IPS DF 6.9 (cell line): ENCODE measurements around the gene ARHGAP42.

Source experiments
- DNase-seq: peaks from one replicate; pipeline ENCODE4 v3.0.0-alpha.2; 2013; ENCODE audit warnings: low read depth, low spot score
- H3K27ac ChIP-seq: one replicate; pipeline ENCODE4 v1.5.1; 2013; ENCODE audit warnings: low read length, control low read depth
- H3K27me3 ChIP-seq: 2 replicates; pipeline ENCODE4 v1.6.1; 2013; ENCODE audit warnings: mild to moderate bottlenecking, low read length; ENCODE audit not compliant: control insufficient read depth, insufficient read depth
- H3K36me3 ChIP-seq: 2 replicates; pipeline ENCODE4 v1.6.1; 2013; ENCODE audit warnings: low read length; ENCODE audit not compliant: control insufficient read depth, insufficient read depth
- H3K4me1 ChIP-seq: 2 replicates; pipeline ENCODE4 v1.6.1; 2013; ENCODE audit warnings: low read length; ENCODE audit not compliant: control insufficient read depth, insufficient read depth
- H3K4me3 ChIP-seq: 2 replicates; pipeline ENCODE4 v1.5.1; 2013; ENCODE audit warnings: mild to moderate bottlenecking, low read length
- H3K9me3 ChIP-seq: 2 replicates; pipeline ENCODE4 v1.6.1; 2013; ENCODE audit warnings: low read length, inconsistent platforms; ENCODE audit not compliant: control insufficient read depth, insufficient read depth
- WGBS: extraction: QIAGEN DNeasy Blood & Tissue Kit; methylation state at CpG from one replicate; pipeline ENCODE4 v1.1.7; 2013; ENCODE audit warnings: mixed read lengths, missing lambda C conversion rate; ENCODE audit not compliant: insufficient read length, insufficient coverage; 5-methylcytosine and 5-hydroxymethylcytosine counted together

ARHGAP42 gene

DNA sequence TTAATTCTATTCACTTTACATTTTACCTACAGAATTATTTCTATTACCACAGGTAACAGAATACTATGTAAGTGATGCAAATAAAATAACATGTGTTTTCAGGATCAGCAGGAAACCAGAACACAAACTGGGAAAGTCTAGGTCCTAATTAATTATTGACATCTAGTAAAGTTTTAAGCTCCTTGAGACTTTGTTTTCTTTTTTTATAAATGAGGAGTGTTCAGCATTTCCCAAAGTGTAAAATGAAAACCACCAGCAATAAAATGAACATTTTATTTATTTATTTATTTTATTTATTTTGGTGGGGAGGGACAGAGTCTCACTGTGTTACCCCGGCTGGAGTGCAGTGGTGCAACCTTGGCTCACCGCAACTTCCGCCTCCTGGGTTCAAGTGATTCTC is 123.6 kb downstream of the ARHGAP42 start:
- H3K4me3 ChIP-seq: no peak overlapping the region
- H3K27me3 ChIP-seq: no peaks in the 10 kb centered on the region
- H3K9me3 ChIP-seq: no peaks in the 10 kb centered on the region
- H3K27ac ChIP-seq: no peak overlapping the region
- no peak for DNase-seq
- peaks cover 3% of the 10 kb centered on the region; the same call in 1 of the 2 replicates for H3K4me1 ChIP-seq
- no CpG with 5 or more reads among the region's 3 CpGs for WGBS
- H3K36me3 ChIP-seq: no peaks in the 10 kb centered on the region

GRCh38 chr11:100812517-100812916 is 125.4 kb downstream of the ARHGAP42 start:
- DNase-seq: no peak

DNA sequence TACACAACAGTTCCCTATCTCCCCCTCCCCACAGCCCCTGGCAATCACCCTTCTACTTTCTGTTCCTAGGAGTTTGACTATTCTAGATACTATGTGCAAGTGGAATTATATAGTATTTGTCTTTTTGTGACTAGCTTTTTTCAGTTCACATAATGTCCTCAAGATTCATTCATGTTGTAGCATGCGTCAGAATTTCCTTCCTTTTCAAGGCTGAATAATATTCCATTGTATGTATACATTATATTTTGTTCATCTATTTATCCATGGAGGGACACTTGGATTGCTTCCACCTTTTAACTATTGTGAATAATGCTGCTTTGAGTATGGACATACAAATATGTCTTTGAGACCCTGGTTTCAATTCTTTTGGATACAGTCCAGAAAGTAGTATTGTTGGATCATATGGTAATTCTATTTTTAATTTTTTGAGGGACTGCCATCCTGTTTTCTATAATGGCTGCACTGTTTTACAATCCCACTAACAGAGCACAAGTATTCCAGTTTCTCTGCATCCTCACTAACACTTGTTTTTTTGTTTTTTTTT is 128.8 kb downstream of the ARHGAP42 start:
- no CpG with 5 or more reads among the region's 1 CpG for WGBS
- Histone ChIP-seq H3K36me3 (no peaks in the 10 kb centered on the region), H3K4me1 (peaks cover 3% of the 10 kb centered on the region; the same call in 1 of the 2 replicates)

More at GRCh38 chr11:100812517-100812916, 125.4 kb downstream of the ARHGAP42 start:
- 100% methylated on average over 1 of the region's 2 CpGs for WGBS
- Histone ChIP-seq H3K4me3 (no peak overlapping the region), H3K4me1 (peaks cover 3% of the 10 kb centered on the region; the same call in 1 of the 2 replicates), H3K27ac (no peak overlapping the region), H3K9me3 (no peaks in the 10 kb centered on the region), H3K27me3 (no peaks in the 10 kb centered on the region), H3K36me3 (no peaks in the 10 kb centered on the region)

DNA sequence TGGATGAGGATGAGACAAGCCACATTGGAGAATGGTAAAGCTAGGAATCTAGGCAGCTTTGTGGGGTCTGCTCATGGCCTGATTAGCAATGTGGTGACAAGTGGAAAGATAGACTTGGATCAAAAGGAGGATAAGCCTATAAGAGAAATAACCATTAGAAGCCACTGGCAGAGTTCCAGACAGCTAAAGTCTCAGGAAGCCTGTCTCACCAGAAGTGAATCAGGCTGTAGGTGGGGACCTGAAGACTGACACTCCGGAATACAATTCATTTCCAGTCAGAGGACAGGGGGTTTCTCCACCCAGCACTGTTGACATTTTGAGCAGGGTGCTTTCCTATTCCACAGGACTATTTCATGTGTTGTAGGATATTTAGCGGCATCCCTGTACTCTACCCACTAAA is 129.7 kb downstream of the ARHGAP42 start:
- Histone ChIP-seq H3K27me3 (no peaks in the 10 kb centered on the region), H3K4me1 (peaks cover 3% of the 10 kb centered on the region; the same call in 1 of the 2 replicates), H3K36me3 (no peaks in the 10 kb centered on the region), H3K9me3 (no peaks in the 10 kb centered on the region), H3K27ac (no peak overlapping the region), H3K4me3 (no peak overlapping the region)
- WGBS: no CpG with 5 or more reads among the region's 2 CpGs
- DNase-seq: no peak

More for the DNA sequence above, 128.8 kb downstream of the ARHGAP42 start:
- H3K9me3 ChIP-seq: no peaks in the 10 kb centered on the region
- H3K27me3 ChIP-seq: no peaks in the 10 kb centered on the region
- DNase-seq: no peak
- H3K27ac ChIP-seq: no peak overlapping the region
- no peak overlapping the region for H3K4me3 ChIP-seq

GRCh38 chr11:100817620-100818019 is 130.5 kb downstream of the ARHGAP42 start:
- H3K4me3 ChIP-seq: no peak overlapping the region
- no peaks in the 10 kb centered on the region for H3K9me3 ChIP-seq
- no peak overlapping the region for H3K27ac ChIP-seq
- DNase-seq: no peak
- no peaks in the 10 kb centered on the region for H3K27me3 ChIP-seq
- no peaks in the 10 kb centered on the region for H3K36me3 ChIP-seq
- H3K4me1 ChIP-seq: peaks cover 3% of the 10 kb centered on the region; the same call in 1 of the 2 replicates
- no CpG with 5 or more reads among the region's 2 CpGs for whole genome bisulfite sequencing

- H3K9me3 ChIP-seq: no peaks in the 10 kb centered on the region
- peaks cover 1% of the 10 kb centered on the region; the same call in 1 of the 2 replicates for H3K4me1 ChIP-seq
- H3K4me3 ChIP-seq: no peak overlapping the region
- H3K27me3 ChIP-seq: no peaks in the 10 kb centered on the region
- WGBS: no CpG with 5 or more reads among the region's 4 CpGs
- no peak overlapping the region for H3K27ac ChIP-seq
- H3K36me3 ChIP-seq: no peaks in the 10 kb centered on the region
- no peak for DNase-seq
Observed at GRCh38 chr11:100820621-100821020, 133.5 kb downstream of the ARHGAP42 start.

DNA sequence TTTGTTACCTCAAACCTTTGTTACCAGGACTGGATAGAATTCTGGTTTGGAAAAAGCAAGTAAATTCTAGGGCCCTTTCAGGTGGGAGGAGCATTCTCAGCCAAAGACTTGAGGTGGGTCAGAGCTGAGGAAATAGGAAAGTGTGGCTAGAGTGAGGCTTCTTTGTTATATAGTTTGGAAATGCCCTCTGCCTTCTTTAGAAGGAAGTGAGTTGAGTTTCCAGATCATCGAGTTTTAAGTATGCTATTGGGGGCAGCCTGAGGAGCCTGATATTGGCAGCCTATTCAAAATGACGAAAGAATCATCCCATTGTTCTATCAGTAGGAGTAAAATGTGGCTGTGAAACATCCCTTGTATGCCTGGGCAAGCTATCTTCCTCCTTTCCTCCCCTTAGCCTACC is 134.1 kb downstream of the ARHGAP42 start:
- no peak overlapping the region for H3K27ac ChIP-seq
- no peaks in the 10 kb centered on the region for H3K9me3 ChIP-seq
- no CpG with 5 or more reads among the region's 2 CpGs for WGBS
- no peaks in the 10 kb centered on the region for H3K27me3 ChIP-seq
- H3K4me1 ChIP-seq: peaks cover 1% of the 10 kb centered on the region; the same call in 1 of the 2 replicates
- no peaks in the 10 kb centered on the region for H3K36me3 ChIP-seq
- no peak for DNase-seq
- no peak overlapping the region for H3K4me3 ChIP-seq

DNA sequence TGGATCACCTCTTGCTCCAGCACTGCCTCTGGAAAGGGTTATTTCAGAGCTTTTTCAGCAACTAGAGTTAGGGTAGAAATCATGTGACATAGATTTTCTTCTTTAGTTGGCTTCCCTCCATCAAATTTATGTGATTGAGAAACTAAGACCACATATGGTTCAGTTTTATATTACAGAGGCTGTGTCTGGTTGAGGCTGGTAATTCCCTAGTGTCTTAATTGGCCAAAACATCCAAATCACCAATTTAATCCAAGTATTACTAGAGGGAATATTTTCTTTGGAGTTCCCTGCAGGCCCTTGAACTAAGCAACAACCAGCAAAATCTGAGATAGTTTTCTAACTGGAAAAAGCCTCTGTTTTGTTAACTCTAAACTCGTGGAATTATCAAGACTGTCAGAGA is 136.3 kb downstream of the ARHGAP42 start:
- no peak overlapping the region for H3K4me3 ChIP-seq
- no peaks in the 10 kb centered on the region for H3K36me3 ChIP-seq
- no peak for DNase-seq
- H3K9me3 ChIP-seq: no peaks in the 10 kb centered on the region
- H3K27ac ChIP-seq: no peak overlapping the region
- peaks cover 5% of the 10 kb centered on the region; the same call in 1 of the 2 replicates for H3K4me1 ChIP-seq
- WGBS: no CpG with 5 or more reads among the region's 1 CpG
- H3K27me3 ChIP-seq: no peaks in the 10 kb centered on the region

DNA sequence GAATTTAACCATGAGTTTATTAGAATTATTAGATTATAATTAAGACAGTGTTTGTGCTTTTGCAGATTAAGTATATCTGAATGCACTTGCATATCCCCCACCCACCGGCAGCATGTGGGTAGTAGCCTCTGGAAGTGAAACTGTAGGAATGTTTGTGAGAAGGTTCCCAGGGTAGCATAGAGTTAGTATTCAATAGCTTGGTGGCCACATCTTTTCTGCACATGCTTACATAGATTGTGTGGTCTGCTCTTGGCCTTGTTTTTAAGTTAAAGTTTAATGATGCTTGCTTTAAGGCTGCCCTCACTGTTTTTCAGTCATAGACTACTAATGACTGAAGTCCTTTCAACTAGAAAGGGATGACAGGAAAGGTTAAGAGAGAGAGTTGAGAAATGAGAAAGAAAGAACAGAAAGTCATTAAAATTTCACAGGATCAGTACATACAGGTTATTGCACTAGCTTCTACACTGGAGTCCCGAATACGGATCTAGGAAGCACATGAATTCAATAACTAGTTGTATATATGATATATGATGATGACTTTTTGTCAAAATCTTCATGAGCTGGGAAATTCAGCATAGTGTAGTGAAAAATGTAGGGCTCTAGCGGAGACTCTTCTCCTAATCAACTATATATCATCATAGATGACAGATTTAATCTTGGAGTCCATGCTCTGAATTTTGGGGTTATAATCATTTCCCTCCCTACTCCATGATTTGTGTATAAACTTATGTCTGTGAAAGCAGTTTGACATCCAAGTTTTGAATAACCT is 137.1 kb downstream of the ARHGAP42 start:
- no peak overlapping the region for H3K4me3 ChIP-seq
- peaks cover 5% of the 10 kb centered on the region; the same call in 1 of the 2 replicates for H3K4me1 ChIP-seq
- no CpG with 5 or more reads among the region's 4 CpGs for WGBS
- no peak for DNase-seq
- H3K27ac ChIP-seq: no peak overlapping the region
- H3K36me3 ChIP-seq: no peaks in the 10 kb centered on the region
- no peaks in the 10 kb centered on the region for H3K27me3 ChIP-seq
- no peaks in the 10 kb centered on the region for H3K9me3 ChIP-seq

- H3K36me3 ChIP-seq: no peaks in the 10 kb centered on the region
- H3K4me3 ChIP-seq: no peak overlapping the region
- H3K9me3 ChIP-seq: no peaks in the 10 kb centered on the region
- peaks cover 5% of the 10 kb centered on the region; the same call in 1 of the 2 replicates for H3K4me1 ChIP-seq
- no peak for DNase-seq
- WGBS: no CpG with 5 or more reads among the region's 3 CpGs
- H3K27ac ChIP-seq: no peak overlapping the region
- H3K27me3 ChIP-seq: no peaks in the 10 kb centered on the region
Observed at GRCh38 chr11:100825626-100826025, 138.5 kb downstream of the ARHGAP42 start.
